Mucosa of rectum (tissue), 2 donors: ENCODE results near the gene BABAM1.

Experiments
- H3K27ac ChIP-seq, 2 donors: one replicate each; pipeline ENCODE4 v1.7.0; 2013; ENCODE audit warnings: inconsistent platforms in 2 of 2, low read depth in 2 of 2, low read length in 2 of 2
- H3K27me3 ChIP-seq, 2 donors: one replicate each; pipeline ENCODE4 v1.7.0; 2013; ENCODE audit warnings: low read length in 2 of 2; ENCODE audit not compliant: control insufficient read depth in 2 of 2, insufficient read depth in 2 of 2
- H3K36me3 ChIP-seq, 2 donors: one replicate each; pipeline ENCODE4 v1.7.0; 2013; ENCODE audit warnings: low read length in 2 of 2; ENCODE audit not compliant: control insufficient read depth in 2 of 2, insufficient read depth in 2 of 2
- H3K4me1 ChIP-seq, 2 donors: one replicate each; pipeline ENCODE4 v1.7.0; 2013; ENCODE audit warnings: low read length in 2 of 2, mild to moderate bottlenecking in 1 of 2; ENCODE audit not compliant: control insufficient read depth in 2 of 2, insufficient read depth in 2 of 2
- H3K4me3 ChIP-seq, 2 donors: one replicate each; pipeline ENCODE4 v1.7.0; 2013; ENCODE audit warnings: low read length in 2 of 2
- H3K9ac ChIP-seq, 2 donors: one replicate each; pipeline ENCODE4 v1.7.0; 2013; ENCODE audit warnings: low read length in 2 of 2, low read depth in 1 of 2, mild to moderate bottlenecking in 1 of 2
- H3K9me3 ChIP-seq, 2 donors: one replicate each; pipeline ENCODE4 v1.7.0; 2013; ENCODE audit warnings: low read length in 2 of 2; ENCODE audit not compliant: control insufficient read depth in 2 of 2
- donor health status: healthy.
- donor health status: Normal muscosa, but diverticular disease.

BABAM1 gene

GRCh38 chr19:17256130-17256529 is 11.1 kb upstream of the BABAM1 start:
- Histone ChIP-seq H3K36me3 (no peaks in the 10 kb centered on the region), H3K27me3 (no peaks in the 10 kb centered on the region), H3K4me1 (peaks cover 0 to 2% of the 10 kb centered on the region in 2 donors), H3K9me3 (no peaks in the 10 kb centered on the region), H3K4me3 (no peak overlapping the region), H3K9ac (no peak overlapping the region), H3K27ac (no peak overlapping the region)

GRCh38 chr19:17259118-17259780 is 8.0 kb upstream of the BABAM1 start:
- H3K27ac ChIP-seq, result no peak overlapping the region
- no peaks in the 10 kb centered on the region for H3K27me3 ChIP-seq
- H3K4me1 ChIP-seq, result peaks cover 0 to 2% of the 10 kb centered on the region in 2 donors
- H3K4me3 ChIP-seq, result no peak overlapping the region
- H3K36me3 ChIP-seq, result no peaks in the 10 kb centered on the region
- H3K9ac ChIP-seq, result no peak overlapping the region
- no peaks in the 10 kb centered on the region for H3K9me3 ChIP-seq

- no peaks in the 10 kb centered on the region for H3K27me3 ChIP-seq
- H3K9me3 ChIP-seq, result no peaks in the 10 kb centered on the region
- H3K4me3 ChIP-seq, result no peak overlapping the region
- no peak overlapping the region for H3K27ac ChIP-seq
- H3K4me1 ChIP-seq, result peaks cover 0 to 2% of the 10 kb centered on the region in 2 donors
- H3K36me3 ChIP-seq, result no peaks in the 10 kb centered on the region
- H3K9ac ChIP-seq, result no peak overlapping the region
Observed at GRCh38 chr19:17259934-17260333, 7.3 kb upstream of the BABAM1 start.

GRCh38 chr19:17260842-17261325 is 6.4 kb upstream of the BABAM1 start:
- no peak overlapping the region for H3K9ac ChIP-seq
- no peaks in the 10 kb centered on the region for H3K9me3 ChIP-seq
- no peak overlapping the region for H3K4me3 ChIP-seq

GRCh38 chr19:17262557-17262956 is 4.7 kb upstream of the BABAM1 start:
- Histone ChIP-seq H3K4me3 (no peak overlapping the region), H3K27me3 (no peaks in the 10 kb centered on the region), H3K9ac (no peak overlapping the region), H3K4me1 (peaks cover 0 to 2% of the 10 kb centered on the region in 2 donors), H3K9me3 (no peaks in the 10 kb centered on the region), H3K27ac (no peak overlapping the region), H3K36me3 (no peaks in the 10 kb centered on the region)

More at GRCh38 chr19:17260842-17261325, 6.4 kb upstream of the BABAM1 start:
- Histone ChIP-seq H3K36me3 (no peaks in the 10 kb centered on the region), H3K27me3 (no peaks in the 10 kb centered on the region), H3K27ac (no peak overlapping the region), H3K4me1 (peaks cover 0 to 2% of the 10 kb centered on the region in 2 donors)

- no peaks in the 10 kb centered on the region for H3K9me3 ChIP-seq
- no peak overlapping the region for H3K9ac ChIP-seq
- peaks cover 0 to 1% of the 10 kb centered on the region in 2 donors for H3K36me3 ChIP-seq
- H3K4me3 ChIP-seq, result peak overlapping the region in 1 of 2 donors; percentile 33
- H3K27me3 ChIP-seq, result no peaks in the 10 kb centered on the region
- H3K4me1 ChIP-seq, result peaks cover 7% of the 10 kb centered on the region in 2 donors
- peak overlapping the region in 1 of 2 donors; percentile 9 for H3K27ac ChIP-seq
Observed at GRCh38 chr19:17263712-17264640, 3.3 kb upstream of the BABAM1 start.

- H3K36me3 ChIP-seq, result peaks cover 0 to 4% of the 10 kb centered on the region in 2 donors
- H3K27me3 ChIP-seq, result no peaks in the 10 kb centered on the region
- H3K27ac ChIP-seq, result peak within 1 kb of the TSS in 1 of 2 donors; percentile 9
- no peaks in the 10 kb centered on the region for H3K9me3 ChIP-seq
- no peak within 1 kb of the TSS for H3K9ac ChIP-seq
- H3K4me1 ChIP-seq, result peaks cover 7% of the 10 kb centered on the region in 2 donors
- H3K4me3 ChIP-seq, result peak within 1 kb of the TSS in 1 of 2 donors; percentile 33
Observed at GRCh38 chr19:17264641-17264979, 2.6 kb upstream of the BABAM1 start, which contains the start of gene USHBP1. USHBP1 (minus strand) TSS chr19:17264745; CDS start chr19:17264299, 446 bp downstream.

- H3K9ac ChIP-seq, result no peak overlapping the region
- H3K36me3 ChIP-seq, result peaks cover under 1 to 8% of the 10 kb centered on the region in 2 donors
- no peak overlapping the region for H3K4me3 ChIP-seq
- H3K9me3 ChIP-seq, result no peaks in the 10 kb centered on the region
- H3K27ac ChIP-seq, result no peak overlapping the region
- H3K4me1 ChIP-seq, result peaks cover 6 to 7% of the 10 kb centered on the region in 2 donors
- no peaks in the 10 kb centered on the region for H3K27me3 ChIP-seq
Observed at GRCh38 chr19:17266026-17266425, 1.2 kb upstream of the BABAM1 start.

GRCh38 chr19:17266589-17266974 is 661 bp upstream of the BABAM1 start:
- Histone ChIP-seq H3K9ac (no peak overlapping the region), H3K27me3 (no peaks in the 10 kb centered on the region), H3K9me3 (no peaks in the 10 kb centered on the region), H3K4me3 (peak overlapping the region; percentile 14 to 43), H3K4me1 (peaks cover 5 to 7% of the 10 kb centered on the region in 2 donors), H3K36me3 (peaks cover 6 to 14% of the 10 kb centered on the region in 2 donors), H3K27ac (no peak overlapping the region)

GRCh38 chr19:17268754-17269153 is 1.5 kb downstream of the BABAM1 start:
- Histone ChIP-seq H3K36me3 (peaks cover 11 to 21% of the 10 kb centered on the region in 2 donors), H3K4me3 (no peak overlapping the region), H3K27ac (no peak overlapping the region), H3K9ac (no peak overlapping the region), H3K27me3 (no peaks in the 10 kb centered on the region), H3K9me3 (no peaks in the 10 kb centered on the region), H3K4me1 (peaks cover 5 to 7% of the 10 kb centered on the region in 2 donors)
